DLD1 (cell line): ENCODE results near the gene ADCY2.

Source experiments
- in situ Hi-C: cut with HindIII; loops from 2 replicates; pipeline ENCODE4 v1.10.0; 2017; ENCODE audit warnings: low sequenced_read_pairs

The ADCY2 gene

GRCh38 chr5:7395947-7396712 lies at the start of gene ADCY2:
Gene ADCY2, plus strand, starts transcription at chr5:7396138. Its CDS starts 159 bp downstream, at chr5:7396297.
- in situ Hi-C loops, result loop anchor here (10.0 kb wide), 1 partner anchor 131 kb away; no protein-coding TSS in a partner anchor

- in situ Hi-C loops, result no loop called here
These were observed 48.6 kb upstream of the ADCY2 start for GRCh38 chr5:7347377-7347776.

- in situ Hi-C loops, result no loop called here
These were observed 47.6 kb upstream of the ADCY2 start for GRCh38 chr5:7348168-7348854.

- in situ Hi-C loops, result no loop called here
These were observed 34.3 kb upstream of the ADCY2 start for GRCh38 chr5:7361593-7361992.

GRCh38 chr5:7363067-7363677 lies 32.8 kb upstream of the ADCY2 start:
- in situ Hi-C loops, result no loop called here

GRCh38 chr5:7364226-7364875 lies 31.6 kb upstream of the ADCY2 start:
- in situ Hi-C loops, result no loop called here

- in situ Hi-C loops, result no loop called here
These were observed 28.2 kb upstream of the ADCY2 start for GRCh38 chr5:7367780-7368179.

GRCh38 chr5:7372399-7372798 lies 23.5 kb upstream of the ADCY2 start:
- in situ Hi-C loops, result no loop called here

- in situ Hi-C loops, result no loop called here
These were observed 21.8 kb upstream of the ADCY2 start for GRCh38 chr5:7374186-7374585.

GRCh38 chr5:7375457-7375856 lies 20.5 kb upstream of the ADCY2 start:
- in situ Hi-C loops, result no loop called here

GRCh38 chr5:7376871-7377270 lies 19.1 kb upstream of the ADCY2 start:
- in situ Hi-C loops, result no loop called here

- in situ Hi-C loops, result no loop called here
These were observed 18.2 kb upstream of the ADCY2 start for GRCh38 chr5:7377761-7378160.

GRCh38 chr5:7382588-7382987 lies 13.3 kb upstream of the ADCY2 start:
- in situ Hi-C loops, result no loop called here

- in situ Hi-C loops, result no loop called here
These were observed 10.3 kb upstream of the ADCY2 start for GRCh38 chr5:7385681-7386080.

- in situ Hi-C loops, result no loop called here
These were observed 7.4 kb upstream of the ADCY2 start for GRCh38 chr5:7388553-7388952.

- in situ Hi-C loops, result loop anchor here (10.0 kb wide), 1 partner anchor 126 kb away; no protein-coding TSS in a partner anchor
These were observed 4.7 kb upstream of the ADCY2 start for GRCh38 chr5:7391215-7391614.

GRCh38 chr5:7391814-7392692 lies 3.9 kb upstream of the ADCY2 start:
- in situ Hi-C loops, result loop anchor here (10.0 kb wide), 1 partner anchor 127 kb away; no protein-coding TSS in a partner anchor

- in situ Hi-C loops, result loop anchor here (10.0 kb wide), 1 partner anchor 128 kb away; no protein-coding TSS in a partner anchor
These were observed 3.3 kb upstream of the ADCY2 start for GRCh38 chr5:7392693-7393024.

- in situ Hi-C loops, result loop anchor here (10.0 kb wide), 1 partner anchor 129 kb away; no protein-coding TSS in a partner anchor
These were observed 1.8 kb upstream of the ADCY2 start for GRCh38 chr5:7393921-7394799.
